ENCODE measurements around the gene HOXA3.

- TF ChIP-seq, protein P1, sequence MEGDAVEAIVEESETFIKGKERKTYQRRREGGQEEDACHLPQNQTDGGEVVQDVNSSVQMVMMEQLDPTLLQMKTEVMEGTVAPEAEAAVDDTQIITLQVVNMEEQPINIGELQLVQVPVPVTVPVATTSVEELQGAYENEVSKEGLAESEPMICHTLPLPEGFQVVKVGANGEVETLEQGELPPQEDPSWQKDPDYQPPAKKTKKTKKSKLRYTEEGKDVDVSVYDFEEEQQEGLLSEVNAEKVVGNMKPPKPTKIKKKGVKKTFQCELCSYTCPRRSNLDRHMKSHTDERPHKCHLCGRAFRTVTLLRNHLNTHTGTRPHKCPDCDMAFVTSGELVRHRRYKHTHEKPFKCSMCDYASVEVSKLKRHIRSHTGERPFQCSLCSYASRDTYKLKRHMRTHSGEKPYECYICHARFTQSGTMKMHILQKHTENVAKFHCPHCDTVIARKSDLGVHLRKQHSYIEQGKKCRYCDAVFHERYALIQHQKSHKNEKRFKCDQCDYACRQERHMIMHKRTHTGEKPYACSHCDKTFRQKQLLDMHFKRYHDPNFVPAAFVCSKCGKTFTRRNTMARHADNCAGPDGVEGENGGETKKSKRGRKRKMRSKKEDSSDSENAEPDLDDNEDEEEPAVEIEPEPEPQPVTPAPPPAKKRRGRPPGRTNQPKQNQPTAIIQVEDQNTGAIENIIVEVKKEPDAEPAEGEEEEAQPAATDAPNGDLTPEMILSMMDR (IDR thresholded peaks at IDR 0.05) = no peak
- TF ChIP-seq EP300 (IDR thresholded peaks at IDR 0.05) (no peak), POLR2A (IDR thresholded peaks at IDR 0.05) (no peak)
Observed at GRCh38 chr7:27180431-27181420, 28.3 kb upstream of the HOXA3 start.
